Endothelial cell of umbilical vein (primary cell): ENCODE results near the gene GRID1.

ENCODE experiments used
- EZH2 ChIP-seq: IDR thresholded peaks from 2 replicates; pipeline ENCODE4 v1.6.1; 2012; ENCODE audit warnings: borderline replicate concordance, low read depth, mild to moderate bottlenecking, moderate library complexity, low read length, inconsistent platforms; ENCODE audit not compliant: severe bottlenecking
- FOS ChIP-seq: IDR thresholded peaks from 2 replicates; pipeline ENCODE4 v1.6.1; 2011; ENCODE audit warnings: mild to moderate bottlenecking, low read length, moderate library complexity, borderline replicate concordance; ENCODE audit not compliant: insufficient read depth
- GATA2 ChIP-seq: IDR thresholded peaks from 2 replicates; pipeline ENCODE4 v1.7.0; 2011; ENCODE audit warnings: low read depth, mild to moderate bottlenecking, moderate library complexity, mixed read lengths, low read length; ENCODE audit not compliant: insufficient read length, insufficient read depth
- JUN ChIP-seq: IDR thresholded peaks from 2 replicates; pipeline ENCODE4 v1.6.1; 2011; ENCODE audit warnings: borderline replicate concordance, low read depth; ENCODE audit not compliant: insufficient read length, insufficient read depth
- MYC ChIP-seq: IDR thresholded peaks from one replicate; pipeline ENCODE4 v1.6.1; 2011; ENCODE audit warnings: mild to moderate bottlenecking, low read depth, low read length
- POLR2A ChIP-seq: IDR thresholded peaks from 2 replicates; pipeline ENCODE4 v1.6.1; 2012; ENCODE audit warnings: low read depth, mild to moderate bottlenecking, control low read depth, low read length
- POLR2AphosphoS5 ChIP-seq: IDR thresholded peaks from 2 replicates; pipeline ENCODE4 v1.6.1; 2012; ENCODE audit warnings: low read depth, mild to moderate bottlenecking, control low read depth, low read length, moderate library complexity; ENCODE audit not compliant: insufficient read depth
- TF ChIP-seq, protein P1 (sequence below), 2 donors: IDR thresholded peaks; 1 replicate in 1 of 2; 2 replicates in 1 of 2; pipeline ENCODE4 v1.5.1; 2011; ENCODE audit warnings: low read length in 2 of 2, mild to moderate bottlenecking in 2 of 2, moderate library complexity in 2 of 2, control low read depth in 1 of 2, inconsistent platforms in 1 of 2, low read depth in 1 of 2; ENCODE audit not compliant: insufficient read depth in 1 of 2; ENCODE audit errors: extremely low read depth in 1 of 2
- TF ChIP-seq, protein P2 (sequence below): IDR thresholded peaks from 2 replicates; pipeline ENCODE4 v1.6.1; 2011; ENCODE audit not compliant: insufficient read depth, insufficient read length

DNA sequence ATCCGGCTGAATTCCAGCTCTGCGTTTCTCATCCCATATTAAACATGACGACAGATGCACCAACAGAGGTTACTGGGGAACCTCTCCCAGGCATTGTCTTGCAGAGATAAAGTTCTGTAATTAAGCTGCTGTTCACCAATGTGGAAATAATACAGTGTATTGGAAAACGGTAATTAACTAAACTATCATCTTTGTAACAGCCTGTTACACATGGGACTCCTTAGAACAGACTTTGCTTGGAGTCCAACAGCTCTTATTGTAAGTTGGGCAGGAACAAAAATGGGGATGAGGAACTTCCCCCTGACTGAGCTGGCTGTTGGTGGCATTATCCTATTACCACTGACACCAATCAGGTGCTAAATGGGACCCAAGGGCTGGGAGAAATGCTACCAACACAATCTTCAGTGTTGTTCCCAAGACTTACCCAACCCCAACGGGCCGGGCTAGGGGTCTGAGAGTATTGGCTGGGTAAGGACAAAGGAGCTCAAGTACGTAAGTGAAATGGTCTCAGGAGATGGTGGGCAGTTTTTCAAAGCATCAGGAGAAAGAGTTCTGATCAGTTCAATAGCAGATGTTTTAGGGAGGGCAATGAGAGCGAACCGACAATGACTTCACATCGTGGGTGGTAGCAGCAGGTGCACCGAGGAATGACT is 759.4 kb downstream of the GRID1 start:
- TF ChIP-seq, protein P1, sequence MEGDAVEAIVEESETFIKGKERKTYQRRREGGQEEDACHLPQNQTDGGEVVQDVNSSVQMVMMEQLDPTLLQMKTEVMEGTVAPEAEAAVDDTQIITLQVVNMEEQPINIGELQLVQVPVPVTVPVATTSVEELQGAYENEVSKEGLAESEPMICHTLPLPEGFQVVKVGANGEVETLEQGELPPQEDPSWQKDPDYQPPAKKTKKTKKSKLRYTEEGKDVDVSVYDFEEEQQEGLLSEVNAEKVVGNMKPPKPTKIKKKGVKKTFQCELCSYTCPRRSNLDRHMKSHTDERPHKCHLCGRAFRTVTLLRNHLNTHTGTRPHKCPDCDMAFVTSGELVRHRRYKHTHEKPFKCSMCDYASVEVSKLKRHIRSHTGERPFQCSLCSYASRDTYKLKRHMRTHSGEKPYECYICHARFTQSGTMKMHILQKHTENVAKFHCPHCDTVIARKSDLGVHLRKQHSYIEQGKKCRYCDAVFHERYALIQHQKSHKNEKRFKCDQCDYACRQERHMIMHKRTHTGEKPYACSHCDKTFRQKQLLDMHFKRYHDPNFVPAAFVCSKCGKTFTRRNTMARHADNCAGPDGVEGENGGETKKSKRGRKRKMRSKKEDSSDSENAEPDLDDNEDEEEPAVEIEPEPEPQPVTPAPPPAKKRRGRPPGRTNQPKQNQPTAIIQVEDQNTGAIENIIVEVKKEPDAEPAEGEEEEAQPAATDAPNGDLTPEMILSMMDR (IDR thresholded peaks at IDR 0.05; ENCODE audit: extremely low read depth in 1 of 2, insufficient read depth in 1 of 2, low read depth in 1 of 2, low read length in 2 of 2) = no peak
- TF ChIP-seq POLR2A = no peak
- TF ChIP-seq, protein P2, sequence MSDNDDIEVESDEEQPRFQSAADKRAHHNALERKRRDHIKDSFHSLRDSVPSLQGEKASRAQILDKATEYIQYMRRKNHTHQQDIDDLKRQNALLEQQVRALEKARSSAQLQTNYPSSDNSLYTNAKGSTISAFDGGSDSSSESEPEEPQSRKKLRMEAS = no peak
- TF ChIP-seq MYC = no peak
- TF ChIP-seq EZH2 = no peak
- no peak for TF ChIP-seq GATA2
- TF ChIP-seq POLR2AphosphoS5 = no peak
- TF ChIP-seq JUN = no peak
- TF ChIP-seq FOS = no peak
